Tibial nerve (tissue), 4 donors: ENCODE data around the gene PLA2G1B. TPM values are rescaled to one million over a fixed set of nuclear protein-coding genes. Genes with fewer than 3 reads are reported as not detected.
A peak's percentile ranks its signal among the peaks of the same experiment; 100 is the strongest.

ENCODE experiments used
- DNase-seq, 2 donors: peaks; one replicate each; pipeline ENCODE4 v3.0.0-alpha.2; 2019; ENCODE audit warnings: low spot score in 2 of 2
- H3K27ac ChIP-seq, 4 donors: fragments of 200-600 bp; sonication (generic) in 3 of 4; one replicate each; pipeline ENCODE4 v1.5.1; 2017 to 2019; ENCODE audit warnings: mild to moderate bottlenecking in 1 of 4
- H3K27me3 ChIP-seq, 2 donors: fragments of 200-600 bp; sonication (generic) in 1 of 2; one replicate each; pipeline versions ENCODE4 v1.5.1 to v1.6.0; 2017 to 2019
- H3K36me3 ChIP-seq, 3 donors: fragments of 200-600 bp; sonication (generic); one replicate each; pipeline ENCODE4 v1.5.1; 2018 to 2019
- H3K4me1 ChIP-seq, 4 donors: fragments of 200-600 bp; sonication (generic) in 3 of 4; one replicate each; pipeline ENCODE4 v1.5.1; 2017 to 2019
- H3K4me3 ChIP-seq, 4 donors: fragments of 200-600 bp; sonication (generic) in 3 of 4; one replicate each; pipeline ENCODE4 v1.5.1; 2017 to 2019; ENCODE audit warnings: mild to moderate bottlenecking in 1 of 4, moderate library complexity in 1 of 4
- H3K9me3 ChIP-seq, 4 donors: fragments of 200-600 bp; sonication (generic) in 3 of 4; one replicate each; pipeline ENCODE4 v1.5.1; 2017 to 2019
- EP300 ChIP-seq, 2 donors: sonication (generic); formaldehyde crosslinking; IDR thresholded peaks; one replicate each; pipeline ENCODE4 v1.6.1; 2017; ENCODE audit warnings: antibody characterized with exemption in 2 of 2, mild to moderate bottlenecking in 1 of 2
- POLR2A ChIP-seq, 2 donors: fragments of 450-650 bp; IDR thresholded peaks; one replicate each; pipeline ENCODE4 v1.6.1; 2017; ENCODE audit warnings: antibody characterized with exemption in 2 of 2, mild to moderate bottlenecking in 2 of 2, moderate library complexity in 2 of 2
- WGBS, 2 donors: methylation state at CpG; one replicate each; pipeline ENCODE4 v1.1.5; 2018; 5-methylcytosine and 5-hydroxymethylcytosine counted together
- total RNA-seq, 4 donors: library from RNA; depleted of rRNA; stranded (reverse); fragments of >200 nt; gene quantifications; one replicate each; pipeline ENCODE4 v1.1.0, GENCODE V29; 2016
- TF ChIP-seq, protein P1 (sequence below), 5 experiments: fragments of 200-600 bp in 3 of 5; fragments of 450-650 bp in 2 of 5; sonication (generic) in 3 of 5; IDR thresholded peaks; one replicate each; pipeline ENCODE4 v1.5.1; 2016 to 2019; ENCODE audit warnings: antibody characterized with exemption in 5 of 5, mild to moderate bottlenecking in 3 of 5, moderate library complexity in 2 of 5

The PLA2G1B gene
- total RNA-seq, 4 donors from 2014 or later, result 11.4 TPM; not detected in 3

DNA sequence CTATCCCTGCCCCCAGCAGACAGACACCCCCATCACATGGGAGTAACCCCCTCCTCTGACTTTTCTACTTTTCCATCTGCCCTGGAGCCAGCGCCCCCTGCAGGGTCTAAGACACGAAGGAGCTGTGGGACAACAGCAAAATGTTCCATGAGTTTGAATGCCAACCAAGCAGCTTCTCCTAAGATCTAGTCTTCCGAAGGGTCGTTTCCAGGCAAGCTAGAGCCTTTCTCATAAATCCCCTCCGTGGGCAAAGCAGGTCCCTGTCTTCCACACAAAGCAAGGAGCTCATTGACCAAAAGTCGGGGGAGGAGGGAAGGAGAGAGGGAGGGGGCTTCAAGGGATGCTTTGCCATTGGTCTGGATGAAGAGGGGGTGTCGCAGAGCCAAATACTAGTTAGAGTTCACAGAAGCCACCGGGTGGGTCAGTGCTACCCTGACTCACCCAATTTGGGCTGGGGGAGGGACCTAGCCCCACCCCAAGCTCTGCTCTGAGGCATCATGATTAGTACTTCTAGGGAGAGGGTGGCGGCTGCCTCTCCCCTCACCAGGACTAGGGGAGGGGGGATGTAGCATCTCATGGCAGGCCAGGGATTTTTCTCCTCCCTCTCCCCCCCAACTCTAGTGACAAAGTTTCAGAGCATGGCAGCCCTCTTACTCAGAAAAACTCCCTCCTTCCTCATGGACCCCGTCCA lies 39.8 kb upstream of the PLA2G1B start:
- H3K4me1 ChIP-seq, result peaks cover 0 to 43% (median 12%) of the 10 kb centered on the region in 4 donors
- no peaks in the 10 kb centered on the region for H3K9me3 ChIP-seq
- no peak for TF ChIP-seq POLR2A (IDR thresholded peaks at IDR 0.05)
- TF ChIP-seq EP300 (IDR thresholded peaks at IDR 0.05), result no peak
- TF ChIP-seq, protein P1, sequence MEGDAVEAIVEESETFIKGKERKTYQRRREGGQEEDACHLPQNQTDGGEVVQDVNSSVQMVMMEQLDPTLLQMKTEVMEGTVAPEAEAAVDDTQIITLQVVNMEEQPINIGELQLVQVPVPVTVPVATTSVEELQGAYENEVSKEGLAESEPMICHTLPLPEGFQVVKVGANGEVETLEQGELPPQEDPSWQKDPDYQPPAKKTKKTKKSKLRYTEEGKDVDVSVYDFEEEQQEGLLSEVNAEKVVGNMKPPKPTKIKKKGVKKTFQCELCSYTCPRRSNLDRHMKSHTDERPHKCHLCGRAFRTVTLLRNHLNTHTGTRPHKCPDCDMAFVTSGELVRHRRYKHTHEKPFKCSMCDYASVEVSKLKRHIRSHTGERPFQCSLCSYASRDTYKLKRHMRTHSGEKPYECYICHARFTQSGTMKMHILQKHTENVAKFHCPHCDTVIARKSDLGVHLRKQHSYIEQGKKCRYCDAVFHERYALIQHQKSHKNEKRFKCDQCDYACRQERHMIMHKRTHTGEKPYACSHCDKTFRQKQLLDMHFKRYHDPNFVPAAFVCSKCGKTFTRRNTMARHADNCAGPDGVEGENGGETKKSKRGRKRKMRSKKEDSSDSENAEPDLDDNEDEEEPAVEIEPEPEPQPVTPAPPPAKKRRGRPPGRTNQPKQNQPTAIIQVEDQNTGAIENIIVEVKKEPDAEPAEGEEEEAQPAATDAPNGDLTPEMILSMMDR (IDR thresholded peaks at IDR 0.05), result peak in 3 of 5 experiments; percentile 8 to 15 (median 11)
- no peak for DNase-seq
- H3K27ac ChIP-seq, result peak overlapping the region in 3 of 4 donors; percentile 35 to 68 (median 59)
- WGBS, 2 donors, result 27 to 30% methylated on average over 10 of the region's 10 CpGs
- no peaks in the 10 kb centered on the region for H3K36me3 ChIP-seq
- peak overlapping the region in 2 of 4 donors; percentile 41 to 61 for H3K4me3 ChIP-seq
- H3K27me3 ChIP-seq, result peaks cover 0 to 51% of the 10 kb centered on the region in 2 donors

DNA sequence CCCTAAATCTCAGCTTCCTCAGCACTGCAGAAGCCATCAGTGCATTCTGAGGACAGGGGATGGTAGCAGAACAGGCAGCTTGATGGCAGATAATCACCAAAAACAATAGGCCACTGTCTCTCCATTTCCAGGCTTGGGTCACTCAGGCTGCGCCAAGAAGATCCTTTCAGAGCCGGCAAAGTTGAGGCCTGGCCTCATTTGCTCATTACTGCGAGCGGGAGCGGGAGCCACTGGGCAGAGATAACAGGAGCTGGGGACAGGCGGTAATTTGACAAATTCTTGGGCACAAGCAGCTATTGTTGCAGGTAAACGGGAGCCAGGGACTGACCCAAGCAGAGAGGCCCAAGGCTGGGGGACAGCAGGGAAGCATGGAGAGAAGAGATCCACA lies 39.3 kb upstream of the PLA2G1B start:
- TF ChIP-seq, protein P1 (IDR thresholded peaks at IDR 0.05), result no peak
- TF ChIP-seq EP300 (IDR thresholded peaks at IDR 0.05) (no peak), POLR2A (IDR thresholded peaks at IDR 0.05) (no peak)
- H3K27me3 ChIP-seq, result peaks cover 0 to 50% of the 10 kb centered on the region in 2 donors
- H3K9me3 ChIP-seq, result no peaks in the 10 kb centered on the region
- no peak overlapping the region for H3K4me3 ChIP-seq
- no peak for DNase-seq
- no peaks in the 10 kb centered on the region for H3K36me3 ChIP-seq
- H3K27ac ChIP-seq, result peak overlapping the region in 3 of 4 donors; percentile 10 to 68 (median 35)
- H3K4me1 ChIP-seq, result peaks cover 0 to 49% (median 12%) of the 10 kb centered on the region in 4 donors
- 54 to 75% methylated on average over 7 of the region's 7 CpGs for WGBS, 2 donors

DNA sequence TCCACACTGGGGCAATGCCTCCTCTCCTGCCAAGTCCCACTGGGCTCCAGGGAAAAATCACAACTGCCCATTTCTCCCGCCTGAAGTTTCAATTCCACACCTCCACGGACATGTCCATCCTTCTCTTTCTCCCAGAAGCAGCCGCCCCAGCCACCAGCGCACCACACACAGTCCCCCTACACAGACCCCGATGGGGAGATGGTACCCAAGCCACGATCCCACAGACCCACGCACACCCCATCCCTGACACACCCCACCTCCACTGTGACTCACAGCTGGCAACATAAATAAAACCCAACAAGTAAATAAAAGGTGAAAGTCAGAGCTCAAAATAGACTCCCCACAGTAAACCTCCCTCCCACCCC lies 38.7 kb upstream of the PLA2G1B start:
- WGBS, 2 donors, result 75 to 85% methylated on average over 7 of the region's 7 CpGs
- Histone ChIP-seq H3K4me3 (no peak overlapping the region), H3K4me1 (peaks cover 0 to 54% (median 12%) of the 10 kb centered on the region in 4 donors), H3K27ac (peak overlapping the region in 3 of 4 donors; percentile 10 to 68 (median 35)), H3K9me3 (no peaks in the 10 kb centered on the region), H3K27me3 (peaks cover 0 to 50% of the 10 kb centered on the region in 2 donors), H3K36me3 (no peaks in the 10 kb centered on the region)
- TF ChIP-seq POLR2A (IDR thresholded peaks at IDR 0.05) (no peak), EP300 (IDR thresholded peaks at IDR 0.05) (no peak)
- TF ChIP-seq, protein P1 (IDR thresholded peaks at IDR 0.05), result no peak
- DNase-seq, result no peak

DNA sequence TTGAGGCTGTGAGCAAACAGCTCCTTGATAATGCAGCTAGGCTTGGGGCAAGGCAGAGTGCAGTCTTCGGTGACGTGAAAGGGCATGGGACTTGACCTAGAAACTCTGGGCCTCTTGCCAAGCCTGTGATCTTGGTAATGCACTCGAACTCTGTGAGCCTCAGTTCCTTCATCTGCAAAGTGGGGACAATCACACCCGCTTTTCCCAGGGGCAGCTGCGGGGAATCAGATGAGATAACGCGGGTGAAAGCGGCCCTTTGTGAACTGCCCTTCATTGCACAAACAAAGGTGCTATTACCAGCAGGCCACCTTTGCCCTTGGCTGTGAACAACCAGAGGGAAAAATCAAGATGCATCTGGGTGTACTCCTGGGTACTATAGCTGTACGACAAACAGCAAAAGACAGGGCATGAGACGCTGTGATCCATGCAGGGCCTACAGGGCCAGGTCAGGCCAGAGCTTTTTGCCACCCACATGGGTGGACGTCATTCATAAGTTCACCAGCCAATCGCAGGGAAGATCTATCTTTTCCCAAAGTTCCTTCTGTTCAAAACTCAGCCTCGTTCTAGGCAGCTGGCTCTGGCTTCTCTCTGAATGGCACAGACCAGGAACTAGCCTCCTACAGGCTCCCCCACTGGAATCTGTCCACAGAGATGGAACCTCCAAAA lies 38.2 kb upstream of the PLA2G1B start:
- Histone ChIP-seq H3K27ac (peak overlapping the region in 1 of 4 donors; percentile 68), H3K4me3 (no peak overlapping the region), H3K4me1 (peaks cover 0 to 57% (median 12%) of the 10 kb centered on the region in 4 donors), H3K9me3 (no peaks in the 10 kb centered on the region), H3K27me3 (peaks cover 0 to 48% of the 10 kb centered on the region in 2 donors), H3K36me3 (no peaks in the 10 kb centered on the region)
- DNase-seq, result no peak
- TF ChIP-seq POLR2A (IDR thresholded peaks at IDR 0.05), result no peak
- TF ChIP-seq, protein P1 (IDR thresholded peaks at IDR 0.05), result no peak
- no peak for TF ChIP-seq EP300 (IDR thresholded peaks at IDR 0.05)
- WGBS, 2 donors, result 39 to 43% methylated on average over 13 of the region's 13 CpGs

DNA sequence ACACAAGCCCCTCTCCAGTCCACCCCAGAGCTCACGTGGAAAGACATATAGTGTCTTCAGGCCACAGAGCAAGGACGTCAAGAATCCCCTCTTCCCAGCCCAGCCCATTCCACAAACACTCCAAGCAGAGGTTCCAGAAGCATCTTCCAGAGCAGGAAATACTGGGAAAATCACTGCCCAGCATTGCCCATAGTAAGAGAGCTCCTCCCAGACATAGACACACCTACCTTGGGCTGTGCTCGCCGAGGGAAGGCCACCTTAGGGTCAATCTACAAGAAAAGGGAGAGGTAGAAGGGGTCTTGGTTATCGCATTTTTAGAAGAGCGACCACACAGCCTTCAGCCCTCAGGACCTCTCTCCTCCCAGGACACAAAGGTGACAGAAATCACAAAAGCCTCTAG lies 36.9 kb upstream of the PLA2G1B start:
- Histone ChIP-seq H3K27me3 (peaks cover 0 to 35% of the 10 kb centered on the region in 2 donors), H3K4me3 (no peak overlapping the region), H3K27ac (no peak overlapping the region), H3K9me3 (no peaks in the 10 kb centered on the region), H3K36me3 (no peaks in the 10 kb centered on the region), H3K4me1 (peaks cover 0 to 52% (median 8%) of the 10 kb centered on the region in 4 donors)
- WGBS, 2 donors, result 71 to 74% methylated on average over 6 of the region's 6 CpGs
- no peak for TF ChIP-seq POLR2A (IDR thresholded peaks at IDR 0.05)
- TF ChIP-seq EP300 (IDR thresholded peaks at IDR 0.05), result no peak
- TF ChIP-seq, protein P1 (IDR thresholded peaks at IDR 0.05), result no peak
- DNase-seq, result no peak
